ENCODE measurements around the gene FRYL. TPM values are rescaled to one million over a fixed set of nuclear protein-coding genes. Genes with fewer than 3 reads are reported as not detected.

Gene FRYL
- total RNA-seq, 1 donor from 2014 or later, result 50.0 TPM

GRCh38 chr4:48556268-48556667, 223.8 kb downstream of the FRYL start:
- Mint-ChIP-seq H3K36me3 (peaks cover 44% of the 10 kb centered on the region), H3K27ac (no peak overlapping the region), H3K4me3 (no peak overlapping the region), H3K4me1 (ENCODE audit: unreplicated experiment) (no peaks in the 10 kb centered on the region), H3K9me3 (no peaks in the 10 kb centered on the region), H3K27me3 (no peaks in the 10 kb centered on the region)
- no peak for DNase-seq (ENCODE audit: extremely low spot score, unreplicated experiment)
- no peak for TF ChIP-seq CTCF (conservative IDR thresholded peaks at IDR 0.05)

GRCh38 chr4:48554606-48555005, 225.5 kb downstream of the FRYL start:
- H3K36me3 Mint-ChIP-seq, result peaks cover 43% of the 10 kb centered on the region
- no peak for TF ChIP-seq CTCF (conservative IDR thresholded peaks at IDR 0.05)
- no peaks in the 10 kb centered on the region for H3K4me1 Mint-ChIP-seq (ENCODE audit: unreplicated experiment)
- no peak for DNase-seq (ENCODE audit: extremely low spot score, unreplicated experiment)
- no peak overlapping the region for H3K27ac Mint-ChIP-seq
- H3K9me3 Mint-ChIP-seq, result no peaks in the 10 kb centered on the region
- H3K4me3 Mint-ChIP-seq, result no peak overlapping the region
- no peaks in the 10 kb centered on the region for H3K27me3 Mint-ChIP-seq

DNA sequence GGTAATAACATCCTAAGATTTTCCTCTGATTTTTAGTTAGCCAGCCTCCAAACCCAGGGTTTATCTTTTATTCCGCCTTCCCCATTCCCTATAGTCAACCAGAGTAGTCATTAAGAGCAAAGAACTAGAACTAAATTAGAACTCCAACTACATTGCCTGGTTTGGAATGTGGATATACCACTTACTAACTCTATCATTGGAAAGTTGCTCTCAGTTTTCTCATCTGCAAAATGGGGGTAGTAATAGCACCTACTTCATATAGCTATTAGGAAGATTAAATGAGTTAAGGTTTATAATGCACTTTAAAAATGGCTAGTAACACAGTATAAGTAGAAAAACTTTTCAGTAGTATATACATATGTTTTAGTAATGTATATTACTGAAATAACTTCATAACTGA, 226.4 kb downstream of the FRYL start:
- no peak for TF ChIP-seq CTCF (conservative IDR thresholded peaks at IDR 0.05)
- Mint-ChIP-seq H3K9me3 (no peaks in the 10 kb centered on the region), H3K27me3 (no peaks in the 10 kb centered on the region), H3K4me1 (ENCODE audit: unreplicated experiment) (no peaks in the 10 kb centered on the region), H3K4me3 (no peak overlapping the region), H3K27ac (no peak overlapping the region), H3K36me3 (peaks cover 38% of the 10 kb centered on the region)
- no peak for DNase-seq (ENCODE audit: extremely low spot score, unreplicated experiment)

- H3K9me3 Mint-ChIP-seq, result no peaks in the 10 kb centered on the region
- no peak overlapping the region for H3K4me3 Mint-ChIP-seq
- no peak overlapping the region for H3K27ac Mint-ChIP-seq
- peaks cover 29% of the 10 kb centered on the region for H3K36me3 Mint-ChIP-seq
- peak; percentile 83 for TF ChIP-seq CTCF (conservative IDR thresholded peaks at IDR 0.05)
- H3K4me1 Mint-ChIP-seq (ENCODE audit: unreplicated experiment), result no peaks in the 10 kb centered on the region
- DNase-seq (ENCODE audit: extremely low spot score, unreplicated experiment), result no peak
- H3K27me3 Mint-ChIP-seq, result no peaks in the 10 kb centered on the region
These were observed 233.7 kb downstream of the FRYL start for GRCh38 chr4:48546336-48546735.

- Mint-ChIP-seq H3K4me1 (ENCODE audit: unreplicated experiment) (no peaks in the 10 kb centered on the region), H3K27me3 (no peaks in the 10 kb centered on the region), H3K9me3 (no peaks in the 10 kb centered on the region), H3K36me3 (peaks cover 28% of the 10 kb centered on the region), H3K27ac (no peak overlapping the region), H3K4me3 (no peak overlapping the region)
- no peak for TF ChIP-seq CTCF (conservative IDR thresholded peaks at IDR 0.05)
- DNase-seq (ENCODE audit: extremely low spot score, unreplicated experiment), result no peak
These were observed 236.3 kb downstream of the FRYL start for GRCh38 chr4:48543796-48544195.

GRCh38 chr4:48542888-48543287, 237.2 kb downstream of the FRYL start:
- H3K27me3 Mint-ChIP-seq, result no peaks in the 10 kb centered on the region

More at GRCh38 chr4:48542888-48543287, 237.2 kb downstream of the FRYL start:
- no peaks in the 10 kb centered on the region for H3K4me1 Mint-ChIP-seq (ENCODE audit: unreplicated experiment)
- no peak for DNase-seq (ENCODE audit: extremely low spot score, unreplicated experiment)
- peaks cover 24% of the 10 kb centered on the region for H3K36me3 Mint-ChIP-seq
- H3K27ac Mint-ChIP-seq, result no peak overlapping the region
- no peak for TF ChIP-seq CTCF (conservative IDR thresholded peaks at IDR 0.05)
- H3K9me3 Mint-ChIP-seq, result no peaks in the 10 kb centered on the region
- no peak overlapping the region for H3K4me3 Mint-ChIP-seq
